Endothelial cell (in vitro differentiated cells): Measurements from ENCODE around the gene MYOM3. TPM values are rescaled to one million over a fixed set of nuclear protein-coding genes. Genes with fewer than 3 reads are reported as not detected.

ENCODE experiments used
- DNase-seq: peaks from one replicate; pipeline ENCODE4 v3.0.0; 2021; ENCODE audit warnings: low spot score
- H3K27ac Mint-ChIP-seq: one replicate; pipeline ENCODE4 v1.8.0; 2021; ENCODE audit warnings: mixed read lengths, inconsistent platforms; ENCODE audit not compliant: unreplicated experiment
- H3K27me3 Mint-ChIP-seq: one replicate; pipeline ENCODE4 v1.8.0; 2021; ENCODE audit warnings: mild to moderate bottlenecking, moderate library complexity, mixed read lengths, inconsistent platforms; ENCODE audit not compliant: unreplicated experiment
- H3K36me3 Mint-ChIP-seq: one replicate; pipeline ENCODE4 v1.8.0; 2021; ENCODE audit warnings: mild to moderate bottlenecking, low read depth, mixed read lengths, inconsistent platforms; ENCODE audit not compliant: unreplicated experiment
- H3K4me1 Mint-ChIP-seq: one replicate; pipeline ENCODE4 v1.8.0; 2021; ENCODE audit warnings: mild to moderate bottlenecking, mixed read lengths, inconsistent platforms; ENCODE audit not compliant: unreplicated experiment
- H3K4me3 Mint-ChIP-seq: one replicate; pipeline ENCODE4 v1.8.0; 2021; ENCODE audit warnings: mild to moderate bottlenecking, mixed read lengths, inconsistent platforms; ENCODE audit not compliant: unreplicated experiment
- H3K9me3 Mint-ChIP-seq: one replicate; pipeline ENCODE4 v1.8.0; 2021; ENCODE audit warnings: mixed read lengths, inconsistent platforms; ENCODE audit not compliant: unreplicated experiment
- total RNA-seq: library from RNA; stranded (reverse); fragmentation: NEBNext Ultra II Directional; extraction: Animal tissue kit (Norgen Biotek cat#: 25700); gene quantifications from one replicate; pipeline ENCODE4 v1.2.1, GENCODE V29; 2021; ENCODE audit not compliant: unreplicated experiment
- TF ChIP-seq, protein P1 (sequence below): fragments of 200-600 bp; sonication (generic); IDR thresholded peaks from one replicate; pipeline ENCODE4 v1.5.0; 2021; ENCODE audit warnings: antibody characterized with exemption; ENCODE audit not compliant: unreplicated experiment

The MYOM3 gene
- total RNA-seq, 1 donor from 2014 or later, result 0.59 TPM

DNA sequence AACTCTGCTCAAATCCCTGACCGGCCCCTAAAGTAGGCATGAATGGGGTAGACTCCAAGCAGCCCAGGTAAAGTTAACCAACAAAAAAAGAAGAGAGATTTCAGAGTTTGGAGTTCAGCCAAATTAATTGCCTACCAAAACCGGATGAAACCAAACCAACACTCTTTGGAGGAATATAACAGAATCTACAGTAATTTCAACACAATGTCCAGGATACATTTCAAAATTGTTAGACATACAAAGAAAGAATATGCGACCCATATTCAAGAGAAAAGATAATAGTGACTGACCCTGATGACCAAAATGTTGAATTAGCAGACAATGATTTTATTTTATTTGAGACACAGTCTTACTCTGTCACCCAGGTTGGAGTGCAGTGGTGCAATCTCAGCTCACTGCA lies 18.4 kb upstream of the MYOM3 start:
- no peak overlapping the region for H3K4me3 Mint-ChIP-seq
- no peak overlapping the region for H3K27ac Mint-ChIP-seq
- no peak for DNase-seq
- TF ChIP-seq, protein P1, sequence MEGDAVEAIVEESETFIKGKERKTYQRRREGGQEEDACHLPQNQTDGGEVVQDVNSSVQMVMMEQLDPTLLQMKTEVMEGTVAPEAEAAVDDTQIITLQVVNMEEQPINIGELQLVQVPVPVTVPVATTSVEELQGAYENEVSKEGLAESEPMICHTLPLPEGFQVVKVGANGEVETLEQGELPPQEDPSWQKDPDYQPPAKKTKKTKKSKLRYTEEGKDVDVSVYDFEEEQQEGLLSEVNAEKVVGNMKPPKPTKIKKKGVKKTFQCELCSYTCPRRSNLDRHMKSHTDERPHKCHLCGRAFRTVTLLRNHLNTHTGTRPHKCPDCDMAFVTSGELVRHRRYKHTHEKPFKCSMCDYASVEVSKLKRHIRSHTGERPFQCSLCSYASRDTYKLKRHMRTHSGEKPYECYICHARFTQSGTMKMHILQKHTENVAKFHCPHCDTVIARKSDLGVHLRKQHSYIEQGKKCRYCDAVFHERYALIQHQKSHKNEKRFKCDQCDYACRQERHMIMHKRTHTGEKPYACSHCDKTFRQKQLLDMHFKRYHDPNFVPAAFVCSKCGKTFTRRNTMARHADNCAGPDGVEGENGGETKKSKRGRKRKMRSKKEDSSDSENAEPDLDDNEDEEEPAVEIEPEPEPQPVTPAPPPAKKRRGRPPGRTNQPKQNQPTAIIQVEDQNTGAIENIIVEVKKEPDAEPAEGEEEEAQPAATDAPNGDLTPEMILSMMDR, result no peak
- H3K9me3 Mint-ChIP-seq, result no peaks in the 10 kb centered on the region
- H3K36me3 Mint-ChIP-seq, result no peaks in the 10 kb centered on the region
- H3K27me3 Mint-ChIP-seq, result peaks cover 4% of the 10 kb centered on the region
- H3K4me1 Mint-ChIP-seq, result no peaks in the 10 kb centered on the region

DNA sequence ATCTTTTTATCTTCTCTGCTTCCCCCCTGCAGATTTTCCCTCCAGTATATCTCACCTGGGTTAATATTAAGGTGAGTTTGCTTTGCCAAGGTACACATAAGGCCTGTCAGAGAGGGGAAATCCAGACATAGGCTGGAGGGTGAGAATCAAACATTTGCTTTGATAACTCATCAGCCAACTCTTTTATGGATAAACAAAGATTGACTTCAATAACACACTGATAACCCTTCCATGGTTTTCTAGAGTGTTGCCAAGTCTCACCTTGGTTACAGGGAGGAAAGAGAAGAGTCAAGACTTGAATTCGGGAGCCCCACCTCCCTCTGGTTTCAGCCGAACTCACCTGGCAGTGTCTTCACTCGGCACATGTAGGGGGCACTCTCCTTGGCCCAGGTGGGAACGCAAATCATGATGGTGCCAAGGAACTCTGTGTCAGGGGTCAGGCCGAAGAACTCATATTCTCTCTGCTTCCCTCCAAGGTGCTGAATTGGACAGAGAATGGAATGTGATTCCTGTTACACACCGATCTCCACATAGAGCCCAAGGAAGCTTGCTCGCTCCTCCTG lies 15.9 kb upstream of the MYOM3 start:
- TF ChIP-seq, protein P1, result no peak
- Mint-ChIP-seq H3K27ac (no peak overlapping the region), H3K9me3 (no peaks in the 10 kb centered on the region), H3K4me3 (no peak overlapping the region), H3K4me1 (no peaks in the 10 kb centered on the region), H3K27me3 (no peaks in the 10 kb centered on the region), H3K36me3 (no peaks in the 10 kb centered on the region)
- no peak for DNase-seq

DNA sequence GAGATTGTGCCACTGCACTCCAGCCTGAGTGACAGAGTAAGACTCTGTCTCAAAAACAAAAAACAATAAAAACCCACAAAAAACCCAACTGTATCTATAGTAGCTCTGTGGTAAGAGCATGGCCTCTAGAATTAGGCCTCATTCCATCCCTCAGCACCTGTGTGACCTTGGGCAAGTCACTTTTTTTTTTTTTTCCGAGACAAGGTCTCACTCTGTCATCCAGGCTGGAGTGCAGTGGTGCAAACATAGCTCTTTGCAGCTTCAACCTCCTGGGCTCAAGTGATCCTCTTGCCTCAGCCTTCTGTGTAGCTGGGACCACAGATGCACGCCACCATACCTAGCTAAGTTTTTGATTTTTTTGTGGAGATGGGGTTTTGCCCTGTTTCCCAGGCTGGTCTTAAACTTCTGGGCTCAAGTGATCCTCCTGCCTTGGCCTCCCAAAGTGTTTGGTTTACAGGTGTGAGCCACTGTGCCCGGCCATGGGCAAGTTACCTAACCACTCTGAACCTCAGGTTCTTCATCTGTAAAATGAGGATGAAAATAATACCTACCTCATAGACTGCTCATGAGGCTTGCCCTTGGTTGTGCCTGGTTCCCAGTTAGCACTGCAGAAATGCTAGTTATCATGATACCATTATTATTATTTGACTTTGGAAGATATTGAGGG lies 15.3 kb upstream of the MYOM3 start:
- no peaks in the 10 kb centered on the region for H3K9me3 Mint-ChIP-seq
- H3K36me3 Mint-ChIP-seq, result no peaks in the 10 kb centered on the region
- H3K27ac Mint-ChIP-seq, result no peak overlapping the region

DNA sequence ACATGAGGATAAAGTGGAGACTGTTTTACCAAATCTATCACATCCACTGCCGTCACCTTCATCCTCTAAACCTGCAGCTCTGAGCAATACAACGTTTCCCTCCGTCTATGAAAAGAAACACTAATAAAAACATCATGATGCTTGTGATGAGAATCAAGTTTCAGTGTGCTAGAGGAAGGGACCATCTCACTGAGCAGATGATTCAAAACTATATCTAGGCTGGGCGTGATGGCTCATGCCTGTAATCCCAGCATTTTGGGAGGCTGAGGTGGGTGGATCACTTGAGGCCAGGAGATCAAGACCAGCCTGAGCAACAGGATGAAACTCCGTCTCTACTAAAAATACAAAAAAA lies 14.7 kb upstream of the MYOM3 start:
- DNase-seq, result no peak
- Mint-ChIP-seq H3K36me3 (no peaks in the 10 kb centered on the region), H3K27me3 (no peaks in the 10 kb centered on the region), H3K9me3 (no peaks in the 10 kb centered on the region), H3K27ac (no peak overlapping the region), H3K4me3 (no peak overlapping the region), H3K4me1 (no peaks in the 10 kb centered on the region)
- TF ChIP-seq, protein P1, result no peak

More for the DNA sequence above, 15.3 kb upstream of the MYOM3 start:
- no peaks in the 10 kb centered on the region for H3K4me1 Mint-ChIP-seq
- TF ChIP-seq, protein P1, result no peak
- no peak for DNase-seq
- H3K27me3 Mint-ChIP-seq, result no peaks in the 10 kb centered on the region
- no peak overlapping the region for H3K4me3 Mint-ChIP-seq

DNA sequence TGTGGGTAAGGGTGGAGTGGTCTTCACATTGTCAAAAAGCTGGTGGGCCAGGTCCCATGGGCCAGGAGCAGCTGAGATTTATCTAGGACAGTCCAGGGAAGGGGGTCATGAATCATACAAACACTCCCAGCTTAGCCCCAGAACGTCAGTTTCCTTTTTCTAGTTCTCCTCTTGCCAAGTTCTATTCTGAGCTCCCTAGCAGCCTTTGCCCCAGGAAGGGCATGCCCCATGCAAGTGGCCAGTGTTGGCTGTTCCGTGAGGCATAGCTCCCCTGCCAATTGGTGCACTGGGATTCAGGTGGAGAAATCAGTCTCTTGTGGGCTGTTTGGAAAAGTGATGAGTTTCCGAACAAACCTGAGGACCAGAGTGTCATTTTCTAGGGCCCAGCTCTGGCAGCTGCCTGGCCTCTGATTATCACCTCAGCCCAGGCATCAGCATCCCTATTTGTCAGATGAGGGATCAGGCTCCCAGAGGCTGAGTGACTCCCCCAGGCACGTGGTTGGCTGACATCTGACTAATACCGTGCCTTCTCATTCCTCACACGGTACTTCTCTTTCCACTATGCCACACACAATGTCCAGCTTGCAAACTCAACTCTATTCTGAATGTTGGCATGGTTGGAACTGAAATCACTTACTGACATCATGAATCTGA lies 14.2 kb upstream of the MYOM3 start:
- Mint-ChIP-seq H3K36me3 (no peaks in the 10 kb centered on the region), H3K27me3 (peaks cover 2% of the 10 kb centered on the region), H3K4me1 (no peaks in the 10 kb centered on the region), H3K9me3 (no peaks in the 10 kb centered on the region), H3K27ac (no peak overlapping the region), H3K4me3 (no peak overlapping the region)
- no peak for DNase-seq
- TF ChIP-seq, protein P1, result no peak
